Stimulated activated CD4-positive, alpha-beta T cell treated with anti-CD3 and anti-CD28 coated beads, Interleukin-1b, Interleukin-23, amount 100 ng/mL, for 48 hours (primary cell): ENCODE results near the gene HEY2.
"Not testable (repeated sequence)": the region's sequence is repeated elsewhere in the genome, so short reads cannot be mapped to it uniquely, and the experiment has no call there.

ENCODE experiments used
- DNase-seq: peaks from one replicate; pipeline ENCODE4 v3.0.0-alpha.2; 2020

HEY2 gene

DNA sequence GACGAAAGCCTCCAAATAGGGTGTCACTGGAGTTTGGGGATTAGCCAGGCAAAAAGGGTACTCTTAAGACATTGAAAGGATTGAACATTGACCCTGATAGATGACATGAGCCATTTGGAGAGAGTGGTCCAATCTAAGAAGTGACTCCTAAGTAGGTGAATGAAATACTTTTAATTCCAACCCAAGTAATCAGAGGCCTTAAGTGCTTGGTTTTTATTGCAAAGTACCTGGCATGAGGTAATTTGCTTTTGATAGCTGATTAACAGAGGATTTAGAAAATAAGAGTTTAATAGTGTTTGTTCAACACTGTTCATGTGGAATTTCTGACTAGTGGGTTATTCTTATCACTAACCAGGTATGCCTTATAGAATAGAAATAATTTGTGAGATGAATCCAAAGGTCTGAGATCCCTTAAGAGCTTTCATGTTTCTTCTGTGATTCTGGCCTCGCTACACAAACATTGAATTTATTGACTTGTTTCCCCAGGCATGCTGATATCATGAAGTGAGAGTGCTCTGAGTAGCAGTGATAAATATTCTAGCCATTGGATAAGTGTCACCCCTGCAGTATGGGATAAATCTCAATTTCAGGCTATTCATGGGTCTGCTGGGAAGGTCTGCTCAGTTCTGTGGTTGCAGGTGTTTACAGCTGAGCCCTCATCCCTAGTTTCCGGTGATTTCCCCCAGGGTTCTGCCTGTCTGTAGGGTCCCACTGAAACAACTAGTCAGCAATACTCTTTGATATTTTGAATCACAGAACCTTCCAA lies 47.9 kb downstream of the HEY2 start:
- no peak for DNase-seq

GRCh38 chr6:125797886-125798444 lies 48.5 kb downstream of the HEY2 start:
- no peak for DNase-seq

DNA sequence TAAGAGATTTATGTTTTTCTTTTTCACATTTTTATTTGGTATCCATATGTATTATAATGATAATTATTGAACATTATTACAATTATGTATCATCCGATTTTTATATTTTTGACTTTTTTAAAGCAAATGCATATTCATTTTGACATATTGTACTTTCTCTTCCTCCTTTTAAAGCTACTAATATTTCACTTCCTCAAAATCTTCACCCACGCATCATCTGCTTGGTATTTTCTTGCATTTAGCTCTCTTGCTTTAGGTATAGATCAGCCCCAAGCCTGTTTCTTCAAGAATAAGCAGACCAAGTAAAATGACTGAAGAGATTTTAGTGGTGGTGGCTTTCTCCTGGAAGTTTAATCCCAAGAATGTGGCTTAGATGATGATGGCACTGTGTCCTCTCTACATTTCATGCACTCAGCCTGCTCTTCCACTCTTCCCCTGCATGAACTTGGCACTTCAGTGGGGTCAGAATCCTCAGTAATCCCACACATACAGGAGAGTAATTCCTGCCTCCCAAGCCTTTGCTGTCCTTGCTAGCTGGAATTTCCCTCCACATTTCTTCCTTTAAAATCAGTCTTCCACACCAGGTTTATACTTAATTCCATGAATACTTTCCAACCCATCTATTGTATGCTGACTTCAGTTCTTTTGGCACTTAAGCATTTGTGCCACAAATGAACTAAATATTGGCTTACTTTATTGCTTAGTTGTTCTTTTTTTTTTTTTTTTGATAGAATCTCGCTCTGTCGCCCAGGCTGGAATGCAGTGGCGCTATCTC lies 49.5 kb downstream of the HEY2 start:
- DNase-seq = no peak

GRCh38 chr6:125802383-125802782 lies 53.0 kb downstream of the HEY2 start:
- no peak for DNase-seq

- no peak for DNase-seq
These were observed 53.5 kb downstream of the HEY2 start for GRCh38 chr6:125802943-125803377.

GRCh38 chr6:125804264-125804663 lies 54.8 kb downstream of the HEY2 start:
- DNase-seq = peak; percentile 26

GRCh38 chr6:125804866-125805425 lies 55.5 kb downstream of the HEY2 start:
- not testable (repeated sequence) for DNase-seq

- DNase-seq = no peak
These were observed 57.4 kb downstream of the HEY2 start for GRCh38 chr6:125806813-125807212.

DNA sequence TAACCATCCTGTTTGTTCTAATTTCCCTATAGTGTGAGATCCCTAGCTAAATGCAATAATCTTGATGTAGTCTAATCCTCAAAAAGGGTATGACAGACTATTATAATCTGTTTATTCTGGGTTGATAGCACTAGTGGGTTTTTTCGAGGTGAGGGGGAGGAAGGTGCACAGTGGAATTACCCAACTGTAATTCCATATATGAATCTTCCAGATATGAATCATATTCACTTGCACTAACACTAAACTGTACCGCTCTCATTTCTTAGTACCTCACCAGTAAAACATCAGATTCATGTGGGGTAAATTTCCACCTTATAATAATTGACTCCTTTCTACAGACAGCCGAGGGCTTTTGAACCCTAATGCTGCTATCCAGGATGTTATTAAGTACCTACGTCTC lies 57.9 kb downstream of the HEY2 start:
- no peak for DNase-seq

DNA sequence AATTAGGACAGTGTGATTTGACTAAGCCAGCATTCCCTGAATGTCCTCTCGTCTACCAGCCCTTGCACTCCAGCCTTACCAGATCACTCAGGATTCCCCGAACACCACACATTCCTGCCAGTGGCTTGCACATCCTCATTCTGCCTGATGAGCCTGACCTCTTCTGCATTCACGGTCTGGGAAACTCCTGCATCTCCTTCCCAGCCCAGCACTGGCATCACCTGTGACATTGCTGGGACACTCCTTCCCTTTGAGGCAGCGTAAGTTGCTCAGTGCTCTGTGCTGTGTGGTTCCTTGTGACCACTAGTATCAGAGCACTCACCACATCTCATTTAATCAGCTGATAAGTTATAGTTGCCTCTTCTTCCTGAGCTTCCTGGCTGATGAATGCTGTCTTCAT lies 58.6 kb downstream of the HEY2 start:
- no peak for DNase-seq

GRCh38 chr6:125808591-125808990 lies 59.2 kb downstream of the HEY2 start:
- no peak for DNase-seq

GRCh38 chr6:125809570-125810170 lies 60.2 kb downstream of the HEY2 start:
- no peak for DNase-seq

GRCh38 chr6:125810445-125810844 lies 61.0 kb downstream of the HEY2 start:
- DNase-seq = no peak
